Neutrophil (primary cell): ENCODE results near the gene NMUR1.

ENCODE experiments used
- H3K27ac ChIP-seq: fragments of 200-600 bp; sonication (generic); 2 replicates; pipeline ENCODE4 v1.5.1; 2016; ENCODE audit warnings: mild to moderate bottlenecking, moderate library complexity
- H3K27me3 ChIP-seq: fragments of 200-600 bp; sonication (generic); 2 replicates; pipeline ENCODE4 v1.6.0; 2016; ENCODE audit warnings: mild to moderate bottlenecking
- H3K36me3 ChIP-seq: fragments of 200-600 bp; sonication (generic); 2 replicates; pipeline ENCODE4 v1.5.1; 2017
- H3K4me1 ChIP-seq, 2 experiments: fragments of 200-600 bp in 1 of 2; sonication (generic) in 1 of 2; 1 replicate in 1 of 2; 2 replicates in 1 of 2; pipeline versions ENCODE4 v1.5.1 to v1.6.1; 2013 to 2016; ENCODE audit warnings: low read depth in 1 of 2, low read length in 1 of 2, mild to moderate bottlenecking in 1 of 2, moderate library complexity in 1 of 2; ENCODE audit not compliant: control insufficient read depth in 1 of 2, insufficient read depth in 1 of 2
- H3K4me3 ChIP-seq, 2 experiments: fragments of 200-600 bp in 1 of 2; sonication (generic) in 1 of 2; 1 replicate in 1 of 2; 2 replicates in 1 of 2; pipeline ENCODE4 v1.5.1; 2013 to 2016; ENCODE audit warnings: low read depth in 1 of 2, low read length in 1 of 2, mild to moderate bottlenecking in 1 of 2, moderate library complexity in 1 of 2
- H3K9me3 ChIP-seq: fragments of 200-600 bp; sonication (generic); 2 replicates; pipeline ENCODE4 v1.5.1; 2016
- TF ChIP-seq, protein P1 (sequence below): fragments of 200-600 bp; sonication (generic); IDR thresholded peaks from 2 replicates; pipeline ENCODE4 v1.5.1; 2016; ENCODE audit warnings: antibody characterized with exemption

Gene NMUR1

DNA sequence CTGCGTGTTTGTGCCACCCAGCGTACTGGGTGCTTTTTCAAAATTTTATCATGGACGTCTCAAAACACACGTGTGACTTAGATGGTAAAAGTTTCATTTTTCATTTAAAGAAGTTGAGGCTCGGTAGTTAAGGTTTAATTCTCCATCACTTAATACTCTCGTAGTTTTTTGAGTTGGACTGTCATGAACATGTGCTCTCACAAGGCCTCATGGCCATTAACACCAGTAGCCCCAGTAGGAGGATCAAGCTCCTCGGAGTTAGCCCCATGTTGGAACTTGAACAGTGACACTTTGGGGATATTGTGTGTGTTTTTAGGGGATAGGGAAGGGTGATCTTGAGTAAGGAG is 15.3 kb downstream of the NMUR1 start:
- Histone ChIP-seq H3K27me3 (no peaks in the 10 kb centered on the region), H3K4me1 (peaks cover 7 to 11% of the 10 kb centered on the region in 2 experiments), H3K9me3 (no peaks in the 10 kb centered on the region), H3K4me3 (peak overlapping the region; percentile 82 to 85), H3K36me3 (no peaks in the 10 kb centered on the region), H3K27ac (peak overlapping the region; percentile 83)
- TF ChIP-seq, protein P1, sequence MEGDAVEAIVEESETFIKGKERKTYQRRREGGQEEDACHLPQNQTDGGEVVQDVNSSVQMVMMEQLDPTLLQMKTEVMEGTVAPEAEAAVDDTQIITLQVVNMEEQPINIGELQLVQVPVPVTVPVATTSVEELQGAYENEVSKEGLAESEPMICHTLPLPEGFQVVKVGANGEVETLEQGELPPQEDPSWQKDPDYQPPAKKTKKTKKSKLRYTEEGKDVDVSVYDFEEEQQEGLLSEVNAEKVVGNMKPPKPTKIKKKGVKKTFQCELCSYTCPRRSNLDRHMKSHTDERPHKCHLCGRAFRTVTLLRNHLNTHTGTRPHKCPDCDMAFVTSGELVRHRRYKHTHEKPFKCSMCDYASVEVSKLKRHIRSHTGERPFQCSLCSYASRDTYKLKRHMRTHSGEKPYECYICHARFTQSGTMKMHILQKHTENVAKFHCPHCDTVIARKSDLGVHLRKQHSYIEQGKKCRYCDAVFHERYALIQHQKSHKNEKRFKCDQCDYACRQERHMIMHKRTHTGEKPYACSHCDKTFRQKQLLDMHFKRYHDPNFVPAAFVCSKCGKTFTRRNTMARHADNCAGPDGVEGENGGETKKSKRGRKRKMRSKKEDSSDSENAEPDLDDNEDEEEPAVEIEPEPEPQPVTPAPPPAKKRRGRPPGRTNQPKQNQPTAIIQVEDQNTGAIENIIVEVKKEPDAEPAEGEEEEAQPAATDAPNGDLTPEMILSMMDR = no peak

DNA sequence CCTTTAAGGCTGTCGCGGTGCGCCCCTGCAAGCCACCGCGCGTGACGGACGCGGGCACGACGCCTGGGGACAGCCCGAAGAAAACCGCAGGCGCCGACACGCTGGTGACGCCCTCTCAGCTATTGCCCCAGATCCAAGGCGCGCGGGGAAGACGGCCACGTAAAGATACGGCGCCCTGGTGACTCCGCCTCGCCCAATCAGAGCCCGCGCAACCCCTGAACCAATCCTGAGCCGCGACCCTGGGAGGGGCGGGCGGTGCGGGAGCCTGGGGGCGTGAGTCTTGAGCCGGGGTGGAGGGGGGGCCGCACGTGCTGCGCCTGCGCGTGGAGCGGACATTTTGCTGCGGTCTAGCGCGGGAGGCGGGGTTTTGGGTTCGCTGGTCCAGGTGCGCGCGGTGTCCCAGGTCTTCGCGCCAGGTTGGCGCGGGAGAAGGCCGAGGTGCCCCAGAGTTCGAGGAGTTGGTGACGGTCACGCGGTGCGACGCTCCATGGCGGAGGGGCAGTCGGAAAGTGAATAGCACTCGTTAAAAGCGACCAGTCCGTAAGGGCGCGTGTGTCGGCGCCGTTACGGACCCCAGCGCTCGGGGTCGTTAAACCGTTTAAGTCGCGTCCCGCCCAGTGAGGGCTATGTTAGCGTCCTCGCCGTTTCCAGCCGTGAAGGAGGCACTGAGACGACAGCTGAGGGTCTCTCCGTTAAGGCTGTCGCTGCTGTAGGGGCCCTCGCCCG is 15.9 kb downstream of the NMUR1 start:
- H3K4me3 ChIP-seq = peak overlapping the region; percentile 82 to 85
- peak overlapping the region; percentile 83 for H3K27ac ChIP-seq
- H3K27me3 ChIP-seq = no peaks in the 10 kb centered on the region
- H3K4me1 ChIP-seq = peaks cover 7 to 11% of the 10 kb centered on the region in 2 experiments
- no peaks in the 10 kb centered on the region for H3K36me3 ChIP-seq
- TF ChIP-seq, protein P1 = peak; percentile 43
- H3K9me3 ChIP-seq = no peaks in the 10 kb centered on the region

DNA sequence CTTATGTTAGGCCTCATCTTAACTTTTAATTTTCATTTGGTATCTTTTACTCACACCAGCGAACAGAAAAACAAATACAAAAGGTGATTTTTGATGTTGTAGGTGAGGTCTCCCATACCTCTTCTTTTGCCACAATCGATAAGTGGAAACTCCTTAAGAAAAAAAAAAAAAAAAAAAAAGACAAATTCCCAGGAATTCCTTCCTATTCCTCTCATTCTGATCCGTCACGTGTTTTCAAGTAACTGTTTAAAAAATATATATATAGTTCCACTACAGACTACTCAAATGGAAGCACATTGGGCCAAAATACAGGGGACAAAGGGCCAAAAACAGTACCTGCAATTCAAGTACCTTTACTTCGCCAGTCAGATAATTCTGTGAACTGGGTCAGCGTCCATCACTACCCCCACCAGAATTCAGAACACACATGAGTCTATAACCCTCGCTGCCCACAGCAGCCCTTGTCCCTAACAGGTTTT is 16.5 kb downstream of the NMUR1 start:
- Histone ChIP-seq H3K4me1 (peaks cover 7 to 11% of the 10 kb centered on the region in 2 experiments), H3K9me3 (no peaks in the 10 kb centered on the region), H3K27me3 (no peaks in the 10 kb centered on the region), H3K4me3 (peak overlapping the region; percentile 82 to 85), H3K36me3 (no peaks in the 10 kb centered on the region), H3K27ac (peak overlapping the region; percentile 83)
- TF ChIP-seq, protein P1 = no peak

DNA sequence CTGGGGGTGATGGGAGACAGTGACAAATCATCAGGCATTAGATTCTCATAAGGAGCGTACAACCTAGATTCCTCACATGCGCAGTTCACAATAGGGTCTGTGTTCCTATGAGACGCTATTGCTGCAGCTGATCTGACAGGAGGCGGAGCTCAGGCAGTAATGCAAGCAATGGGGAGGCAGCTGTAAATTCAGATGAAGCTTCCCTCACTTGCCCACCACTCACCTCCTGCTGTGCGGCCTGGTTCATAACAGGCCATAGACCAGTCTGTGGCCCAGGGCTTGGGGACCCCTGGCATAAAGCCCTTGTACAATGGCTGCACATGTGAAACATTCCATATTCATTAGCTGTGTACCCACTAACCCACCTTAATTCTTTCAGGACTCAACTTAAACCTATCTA is 18.0 kb downstream of the NMUR1 start:
- H3K36me3 ChIP-seq = no peaks in the 10 kb centered on the region
- H3K27me3 ChIP-seq = no peaks in the 10 kb centered on the region
- H3K27ac ChIP-seq = no peak overlapping the region
- TF ChIP-seq, protein P1 = no peak
- H3K4me3 ChIP-seq = no peak overlapping the region
- no peaks in the 10 kb centered on the region for H3K9me3 ChIP-seq
- peaks cover 7 to 11% of the 10 kb centered on the region in 2 experiments for H3K4me1 ChIP-seq

DNA sequence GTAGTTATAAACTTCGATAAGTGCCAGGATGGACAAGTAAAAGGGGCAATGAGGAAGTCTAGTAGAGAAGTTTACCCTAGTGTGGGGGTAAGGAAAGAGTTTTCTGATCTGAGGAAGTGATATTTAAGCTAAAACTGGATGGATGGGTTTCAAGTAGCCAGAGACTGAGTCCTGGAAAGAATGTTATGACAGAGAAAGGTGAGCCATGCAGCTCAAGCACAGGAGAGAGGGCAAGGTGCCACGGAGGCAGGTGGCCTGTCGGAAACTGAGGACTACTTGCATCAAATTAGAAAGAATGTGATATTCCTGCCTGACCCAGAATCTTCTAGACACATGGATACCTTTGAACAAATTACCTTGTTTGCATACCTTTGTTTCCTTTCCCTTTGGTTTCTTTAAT is 26.5 kb downstream of the NMUR1 start:
- H3K9me3 ChIP-seq = no peaks in the 10 kb centered on the region
- no peaks in the 10 kb centered on the region for H3K4me1 ChIP-seq
- TF ChIP-seq, protein P1 = no peak
- no peaks in the 10 kb centered on the region for H3K36me3 ChIP-seq
- H3K27me3 ChIP-seq = no peaks in the 10 kb centered on the region
- H3K27ac ChIP-seq = no peak overlapping the region
- H3K4me3 ChIP-seq = no peak overlapping the region
